Measurements from ENCODE around the gene CPA2.

DNA sequence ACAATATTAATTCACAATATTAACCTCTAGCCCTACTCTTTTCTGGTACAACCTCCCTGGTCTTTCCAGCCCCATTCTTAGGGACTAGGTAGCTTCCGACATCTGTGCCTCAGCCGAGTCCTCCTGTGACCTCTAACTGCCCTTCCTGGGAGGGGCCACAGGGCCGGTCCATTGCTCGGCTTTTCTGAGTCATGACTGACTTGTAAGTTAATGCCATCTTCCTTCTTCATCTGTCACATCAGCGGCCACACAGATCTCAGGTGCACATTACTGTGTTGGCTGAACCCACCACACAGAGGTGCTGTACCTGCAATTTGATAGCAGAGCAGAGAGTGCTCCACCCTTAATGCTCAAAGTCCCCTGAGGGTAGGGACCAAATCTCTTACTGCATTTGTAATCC, 22.2 kb downstream of the CPA2 start:
- no peak for TF ChIP-seq CTCF (IDR thresholded peaks at IDR 0.05)
- no peak for TF ChIP-seq POLR2A (IDR thresholded peaks at IDR 0.05)
- no peak for TF ChIP-seq EP300 (IDR thresholded peaks at IDR 0.05)

Measured in tibial nerve (tissue), 4 donors.